Measurements from ENCODE around the gene GPHA2. TPM values are rescaled to one million over a fixed set of nuclear protein-coding genes. Genes with fewer than 3 reads are reported as not detected.

The GPHA2 gene
- total RNA-seq, 4 donors from 2014 or later = not detected

- TF ChIP-seq CTCF (IDR thresholded peaks at IDR 0.05; ENCODE audit: low read depth) = no peak
These were observed 14.3 kb downstream of the GPHA2 start for GRCh38 chr11:64921384-64921783.

- no peak for TF ChIP-seq CTCF (IDR thresholded peaks at IDR 0.05; ENCODE audit: low read depth)
These were observed 15.6 kb downstream of the GPHA2 start for GRCh38 chr11:64920124-64920523.

- no peak for TF ChIP-seq CTCF (IDR thresholded peaks at IDR 0.05; ENCODE audit: low read depth)
These were observed 16.1 kb downstream of the GPHA2 start for GRCh38 chr11:64919627-64920026.

GRCh38 chr11:64918017-64918416 is 17.7 kb downstream of the GPHA2 start:
- TF ChIP-seq CTCF (IDR thresholded peaks at IDR 0.05; ENCODE audit: low read depth) = no peak

GRCh38 chr11:64917663-64917995 is 18.1 kb downstream of the GPHA2 start:
- no peak for TF ChIP-seq CTCF (IDR thresholded peaks at IDR 0.05; ENCODE audit: low read depth)

- TF ChIP-seq CTCF (IDR thresholded peaks at IDR 0.05; ENCODE audit: low read depth) = no peak
These were observed 18.7 kb downstream of the GPHA2 start, which contains the start of gene ATG2A for GRCh38 chr11:64916775-64917662. Gene ATG2A (minus strand): TSS chr11:64917209. CDS start chr11:64917135, 74 bp downstream.

- no peak for TF ChIP-seq CTCF (IDR thresholded peaks at IDR 0.05; ENCODE audit: low read depth)
These were observed 19.5 kb downstream of the GPHA2 start for GRCh38 chr11:64916040-64916774.
